Endodermal cell (in vitro differentiated cells): ENCODE results near the gene HIC1. TPM values are rescaled to one million over a fixed set of nuclear protein-coding genes. Genes with fewer than 3 reads are reported as not detected.

Experiments used
- DNase-seq: peaks from one replicate; pipeline ENCODE4 v3.0.0-alpha.2; 2017
- H3K27ac ChIP-seq: 2 replicates; pipeline ENCODE4 v1.5.1; 2013; ENCODE audit warnings: mild to moderate bottlenecking, low read depth, low read length, moderate library complexity
- H3K27me3 ChIP-seq: 2 replicates; pipeline ENCODE4 v1.6.1; 2013; ENCODE audit warnings: mild to moderate bottlenecking, low read length, moderate library complexity; ENCODE audit not compliant: insufficient read depth, control insufficient read depth, poor library complexity, severe bottlenecking
- H3K36me3 ChIP-seq: 2 replicates; pipeline ENCODE4 v1.7.0; 2013; ENCODE audit warnings: mild to moderate bottlenecking, low read length, moderate library complexity; ENCODE audit not compliant: control insufficient read depth, insufficient read depth
- H3K4me1 ChIP-seq: one replicate; pipeline ENCODE4 v1.7.0; 2013; ENCODE audit warnings: low read length; ENCODE audit not compliant: control insufficient read depth, insufficient read depth
- H3K4me3 ChIP-seq: 2 replicates; pipeline ENCODE4 v1.5.1; 2013; ENCODE audit warnings: mild to moderate bottlenecking, low read length, moderate library complexity
- H3K9ac ChIP-seq: 2 replicates; pipeline ENCODE4 v1.6.1; 2013; ENCODE audit warnings: mild to moderate bottlenecking, low read length, moderate library complexity; ENCODE audit not compliant: poor library complexity, severe bottlenecking; ENCODE audit errors: extremely low read depth
- H3K9me3 ChIP-seq: 2 replicates; pipeline ENCODE4 v1.6.1; 2013; ENCODE audit warnings: mild to moderate bottlenecking, low read length, moderate library complexity; ENCODE audit not compliant: control insufficient read depth
- H3K27ac Mint-ChIP-seq: 2 replicates; pipeline ENCODE4 v1.8.0; 2020; ENCODE audit warnings: mixed read lengths
- H3K27me3 Mint-ChIP-seq: 2 replicates; pipeline ENCODE4 v1.8.0; 2021; ENCODE audit warnings: mild to moderate bottlenecking, mixed read lengths; ENCODE audit not compliant: insufficient read depth
- H3K36me3 Mint-ChIP-seq: 2 replicates; pipeline ENCODE4 v1.8.0; 2020; ENCODE audit warnings: low read depth, mixed read lengths
- H3K4me1 Mint-ChIP-seq: 2 replicates; pipeline ENCODE4 v1.8.0; 2020; ENCODE audit warnings: mixed read lengths
- H3K4me3 Mint-ChIP-seq: 2 replicates; pipeline ENCODE4 v1.8.0; 2020; ENCODE audit warnings: mild to moderate bottlenecking, moderate library complexity, mixed read lengths
- H3K9me3 Mint-ChIP-seq: 2 replicates; pipeline ENCODE4 v1.8.0; 2020; ENCODE audit warnings: mild to moderate bottlenecking, mixed read lengths
- WGBS, 2 experiments: methylation state at CpG; one replicate each; pipeline versions ENCODE4 v1.1.5 to v1.1.7; 2013; ENCODE audit warnings: missing lambda C conversion rate in 2 of 2, mixed read lengths in 1 of 2; ENCODE audit not compliant: insufficient coverage in 1 of 2, insufficient read length in 1 of 2; 5-methylcytosine and 5-hydroxymethylcytosine counted together
- total RNA-seq, 2 donors: library from RNA; stranded (reverse); fragmentation: NEBNext Ultra II Directional in 1 of 2; extraction: Animal tissue kit (Norgen Biotek cat#: 25700) in 1 of 2; gene quantifications; 2 replicates in 1 of 2; 3 replicates in 1 of 2; pipeline ENCODE4 v1.2.1, GENCODE V29; 2021
- TF ChIP-seq, protein P1 (sequence below): fragments of 200-600 bp; sonication (generic); conservative IDR thresholded peaks from 2 replicates; pipeline ENCODE4 v1.5.0; 2021; ENCODE audit warnings: antibody characterized with exemption, mild to moderate bottlenecking

The HIC1 gene
- total RNA-seq, 2 donors from 2014 or later, result 0.13 to 0.57 TPM

DNA sequence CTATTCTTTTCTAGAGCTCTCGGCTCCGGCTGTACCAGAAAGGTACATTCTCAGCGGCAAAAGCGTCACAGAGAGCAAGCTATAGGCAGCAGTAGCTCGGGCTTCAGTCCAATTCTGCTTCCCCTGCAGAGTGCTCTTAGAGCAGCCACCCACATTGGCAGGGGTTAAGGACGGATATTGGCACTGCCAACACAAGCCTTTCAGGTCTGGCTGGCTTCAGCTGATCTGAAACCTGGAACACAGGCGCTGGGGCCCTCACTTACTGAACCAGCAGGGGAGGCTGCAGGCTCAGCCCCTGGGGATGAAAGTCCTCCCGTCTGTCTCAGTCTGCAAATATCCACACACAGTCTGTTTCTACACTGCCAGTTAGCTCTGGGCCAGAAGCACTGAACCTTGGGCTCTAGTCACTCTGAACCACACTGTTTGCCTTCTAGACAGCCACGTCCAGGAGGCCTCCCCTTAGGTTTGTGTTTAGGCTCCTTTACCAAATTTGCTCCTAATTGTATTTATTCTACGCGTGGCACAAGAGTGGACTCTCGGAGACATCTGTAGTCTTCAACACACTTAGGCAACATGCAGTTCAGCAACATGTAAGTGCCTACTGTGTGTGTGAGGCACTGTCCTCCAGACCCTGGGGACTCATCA, 40.1 kb downstream of the HIC1 start:
- DNase-seq, result peak; percentile 80

GRCh38 chr17:2095536-2095910, 40.6 kb downstream of the HIC1 start:
- Mint-ChIP-seq H3K36me3 (peaks cover 28% of the 10 kb centered on the region), H3K4me1 (peaks cover 20% of the 10 kb centered on the region), H3K4me3 (no peak overlapping the region), H3K9me3 (no peaks in the 10 kb centered on the region), H3K27me3 (no peaks in the 10 kb centered on the region), H3K27ac (peak overlapping the region; percentile 74)
- 70 to 87% methylated on average over 4 to 10 of the region's 10 CpGs for WGBS, 2 experiments
- Histone ChIP-seq H3K4me1 (peaks cover 4% of the 10 kb centered on the region), H3K27me3 (no peaks in the 10 kb centered on the region), H3K4me3 (no peak overlapping the region), H3K27ac (peak overlapping the region; percentile 70), H3K9me3 (no peaks in the 10 kb centered on the region), H3K36me3 (peaks cover 24% of the 10 kb centered on the region), H3K9ac (no peak overlapping the region)
- TF ChIP-seq, protein P1, sequence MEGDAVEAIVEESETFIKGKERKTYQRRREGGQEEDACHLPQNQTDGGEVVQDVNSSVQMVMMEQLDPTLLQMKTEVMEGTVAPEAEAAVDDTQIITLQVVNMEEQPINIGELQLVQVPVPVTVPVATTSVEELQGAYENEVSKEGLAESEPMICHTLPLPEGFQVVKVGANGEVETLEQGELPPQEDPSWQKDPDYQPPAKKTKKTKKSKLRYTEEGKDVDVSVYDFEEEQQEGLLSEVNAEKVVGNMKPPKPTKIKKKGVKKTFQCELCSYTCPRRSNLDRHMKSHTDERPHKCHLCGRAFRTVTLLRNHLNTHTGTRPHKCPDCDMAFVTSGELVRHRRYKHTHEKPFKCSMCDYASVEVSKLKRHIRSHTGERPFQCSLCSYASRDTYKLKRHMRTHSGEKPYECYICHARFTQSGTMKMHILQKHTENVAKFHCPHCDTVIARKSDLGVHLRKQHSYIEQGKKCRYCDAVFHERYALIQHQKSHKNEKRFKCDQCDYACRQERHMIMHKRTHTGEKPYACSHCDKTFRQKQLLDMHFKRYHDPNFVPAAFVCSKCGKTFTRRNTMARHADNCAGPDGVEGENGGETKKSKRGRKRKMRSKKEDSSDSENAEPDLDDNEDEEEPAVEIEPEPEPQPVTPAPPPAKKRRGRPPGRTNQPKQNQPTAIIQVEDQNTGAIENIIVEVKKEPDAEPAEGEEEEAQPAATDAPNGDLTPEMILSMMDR, result no peak
- peak; percentile 60 for DNase-seq

More for the DNA sequence above, 40.1 kb downstream of the HIC1 start:
- Mint-ChIP-seq H3K27me3 (no peaks in the 10 kb centered on the region), H3K9me3 (no peaks in the 10 kb centered on the region), H3K36me3 (peaks cover 28% of the 10 kb centered on the region), H3K27ac (peak overlapping the region; percentile 74), H3K4me1 (peaks cover 24% of the 10 kb centered on the region), H3K4me3 (no peak overlapping the region)
- TF ChIP-seq, protein P1, result peak; percentile 63
- no peak overlapping the region for H3K9ac ChIP-seq
- peaks cover 8% of the 10 kb centered on the region for H3K4me1 ChIP-seq
- WGBS, 2 experiments, result 89 to 91% methylated on average over 12 of the region's 12 CpGs
- peaks cover 24% of the 10 kb centered on the region for H3K36me3 ChIP-seq
- no peaks in the 10 kb centered on the region for H3K9me3 ChIP-seq
- H3K27me3 ChIP-seq, result no peaks in the 10 kb centered on the region
- peak overlapping the region; percentile 70 for H3K27ac ChIP-seq
- H3K4me3 ChIP-seq, result no peak overlapping the region

DNA sequence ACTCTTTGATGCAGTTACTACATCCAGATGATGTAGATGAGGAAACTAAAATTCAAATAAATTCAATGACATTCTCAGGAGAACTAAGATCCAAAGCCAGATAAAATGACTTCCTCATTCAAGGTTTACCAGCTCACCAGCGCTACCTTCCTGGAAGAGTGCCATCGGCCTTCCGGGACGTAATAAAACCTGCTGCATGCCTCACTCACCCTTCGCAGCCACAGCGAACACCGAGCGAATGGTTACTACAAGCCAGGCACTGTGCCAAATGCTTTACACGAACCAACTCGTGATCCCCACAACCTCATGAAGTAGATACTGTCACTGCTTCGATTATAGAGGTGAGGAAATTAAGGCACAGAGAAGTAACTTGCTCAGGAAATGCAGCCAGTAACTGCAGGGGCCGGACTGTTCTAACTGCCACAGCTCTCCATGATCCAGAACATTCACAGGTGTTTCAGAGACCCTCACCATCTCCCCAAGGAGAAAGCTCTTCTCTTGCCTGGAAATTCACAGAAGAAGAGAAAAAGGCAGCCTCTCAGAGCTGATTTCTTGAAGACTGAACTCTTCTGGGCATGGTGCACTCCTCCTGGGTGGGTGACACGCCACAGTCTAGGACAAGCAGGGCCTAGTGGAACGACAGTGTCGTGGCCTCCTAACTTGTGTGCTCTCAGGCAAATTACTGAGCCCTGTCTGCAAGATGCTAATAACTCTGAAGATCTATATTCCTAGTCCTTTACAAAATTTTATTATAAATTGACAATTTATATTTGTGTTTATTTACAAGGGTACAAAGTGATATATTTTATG, 46.8 kb downstream of the HIC1 start:
- H3K4me1 Mint-ChIP-seq, result no peaks in the 10 kb centered on the region
- H3K4me3 ChIP-seq, result no peak overlapping the region
- no peaks in the 10 kb centered on the region for H3K27me3 Mint-ChIP-seq
- 95 to 96% methylated on average over 12 to 15 of the region's 15 CpGs for WGBS, 2 experiments
- H3K4me3 Mint-ChIP-seq, result no peak overlapping the region
- H3K36me3 Mint-ChIP-seq, result peaks cover 35% of the 10 kb centered on the region
- H3K27me3 ChIP-seq, result no peaks in the 10 kb centered on the region
- H3K27ac ChIP-seq, result no peak overlapping the region
- TF ChIP-seq, protein P1, result no peak
- no peaks in the 10 kb centered on the region for H3K4me1 ChIP-seq
- H3K9me3 Mint-ChIP-seq, result no peaks in the 10 kb centered on the region
- DNase-seq, result no peak
- H3K36me3 ChIP-seq, result peaks cover 25% of the 10 kb centered on the region
- no peak overlapping the region for H3K27ac Mint-ChIP-seq
- H3K9me3 ChIP-seq, result no peaks in the 10 kb centered on the region
- no peak overlapping the region for H3K9ac ChIP-seq
